AG10803 (cell line): ENCODE results near the gene ZNF8.

Source experiments
- DNase-seq: peaks from one replicate; pipeline ENCODE4 v3.0.0; 2010; ENCODE audit warnings: low read depth
- H3K4me3 ChIP-seq: 2 replicates; pipeline ENCODE4 v1.5.1; 2011; ENCODE audit warnings: mild to moderate bottlenecking, low read length, control low read depth
- TF ChIP-seq, protein P1 (sequence below): conservative IDR thresholded peaks from 2 replicates; pipeline ENCODE4 v1.5.1; 2011; ENCODE audit warnings: mild to moderate bottlenecking, low read length, control low read depth, inconsistent platforms

Gene ZNF8

DNA sequence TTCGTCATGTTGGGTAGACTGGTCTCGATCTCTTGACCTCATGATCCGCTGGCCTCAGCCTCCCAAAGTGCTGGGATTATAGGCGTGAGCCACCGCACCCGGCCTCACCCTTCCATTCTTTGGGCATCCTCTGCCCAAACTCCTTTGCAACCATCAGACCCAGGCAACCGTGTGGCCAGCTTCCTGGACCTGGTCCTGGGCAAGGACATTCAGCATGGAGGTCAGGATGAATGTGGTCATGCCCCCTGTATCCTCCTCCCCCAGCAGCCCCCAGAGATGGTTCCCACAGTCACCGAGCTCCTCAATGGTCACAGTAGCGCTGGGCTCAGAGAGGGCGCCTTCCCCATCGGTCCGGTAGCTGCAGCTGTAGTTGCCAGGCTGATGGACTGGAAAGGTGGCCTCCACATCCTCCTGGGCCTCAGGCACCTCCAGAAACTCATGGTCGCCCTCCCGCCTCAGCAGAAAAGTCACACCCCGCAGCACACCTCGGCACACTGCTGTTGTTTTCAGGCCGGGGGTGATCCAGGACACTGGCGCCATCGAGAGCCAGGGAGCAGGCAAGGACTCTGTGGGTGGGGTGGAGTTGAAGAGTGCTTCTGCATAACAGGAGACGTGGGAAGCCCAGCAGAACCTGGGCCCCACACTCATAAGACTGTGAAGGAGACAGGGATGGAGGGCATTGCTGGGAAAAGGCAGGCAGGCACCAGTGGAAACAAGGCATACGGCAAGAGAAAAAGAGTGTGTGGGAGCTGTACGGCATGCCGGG lies 73.4 kb downstream of the ZNF8 start:
- TF ChIP-seq, protein P1, sequence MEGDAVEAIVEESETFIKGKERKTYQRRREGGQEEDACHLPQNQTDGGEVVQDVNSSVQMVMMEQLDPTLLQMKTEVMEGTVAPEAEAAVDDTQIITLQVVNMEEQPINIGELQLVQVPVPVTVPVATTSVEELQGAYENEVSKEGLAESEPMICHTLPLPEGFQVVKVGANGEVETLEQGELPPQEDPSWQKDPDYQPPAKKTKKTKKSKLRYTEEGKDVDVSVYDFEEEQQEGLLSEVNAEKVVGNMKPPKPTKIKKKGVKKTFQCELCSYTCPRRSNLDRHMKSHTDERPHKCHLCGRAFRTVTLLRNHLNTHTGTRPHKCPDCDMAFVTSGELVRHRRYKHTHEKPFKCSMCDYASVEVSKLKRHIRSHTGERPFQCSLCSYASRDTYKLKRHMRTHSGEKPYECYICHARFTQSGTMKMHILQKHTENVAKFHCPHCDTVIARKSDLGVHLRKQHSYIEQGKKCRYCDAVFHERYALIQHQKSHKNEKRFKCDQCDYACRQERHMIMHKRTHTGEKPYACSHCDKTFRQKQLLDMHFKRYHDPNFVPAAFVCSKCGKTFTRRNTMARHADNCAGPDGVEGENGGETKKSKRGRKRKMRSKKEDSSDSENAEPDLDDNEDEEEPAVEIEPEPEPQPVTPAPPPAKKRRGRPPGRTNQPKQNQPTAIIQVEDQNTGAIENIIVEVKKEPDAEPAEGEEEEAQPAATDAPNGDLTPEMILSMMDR = no peak
- no peak overlapping the region for H3K4me3 ChIP-seq
- no peak for DNase-seq
